GM23248 (cell line): Measurements from ENCODE around the gene FAM98B. TPM values are rescaled to one million over a fixed set of nuclear protein-coding genes. Genes with fewer than 3 reads are reported as not detected.

ENCODE experiments used
- DNase-seq: peaks from one replicate; pipeline ENCODE4 v3.0.0-alpha.2; 2015
- H2AFZ ChIP-seq: fragments of 200-600 bp; sonication (generic); 2 replicates; pipeline ENCODE4 v1.6.1; 2016; ENCODE audit warnings: antibody characterized with exemption
- H3F3A ChIP-seq: fragments of 200-600 bp; sonication (generic); 2 replicates; pipeline ENCODE4 v1.6.1; 2016; ENCODE audit warnings: mild to moderate bottlenecking, antibody characterized with exemption, mixed run types; ENCODE audit not compliant: insufficient read depth
- H3K27ac ChIP-seq: fragments of 200-600 bp; sonication (generic); 2 replicates; pipeline ENCODE4 v1.5.1; 2016; ENCODE audit warnings: mild to moderate bottlenecking
- H3K27me3 ChIP-seq: fragments of 200-600 bp; sonication (generic); replicated peaks from 2 replicates; pipeline ENCODE4 v1.6.1; 2016; ENCODE audit warnings: mild to moderate bottlenecking; ENCODE audit not compliant: insufficient read depth
- H3K36me3 ChIP-seq: fragments of 200-600 bp; sonication (generic); 2 replicates; pipeline ENCODE4 v1.6.1; 2016; ENCODE audit warnings: low read depth, mild to moderate bottlenecking
- H3K4me1 ChIP-seq: fragments of 200-600 bp; sonication (generic); 2 replicates; pipeline ENCODE4 v1.6.1; 2016; ENCODE audit warnings: mild to moderate bottlenecking; ENCODE audit not compliant: insufficient read depth
- H3K4me2 ChIP-seq: fragments of 200-600 bp; sonication (generic); one replicate; pipeline ENCODE4 v1.6.1; 2016; ENCODE audit warnings: mild to moderate bottlenecking; ENCODE audit not compliant: unreplicated experiment
- H3K4me3 ChIP-seq: fragments of 200-600 bp; sonication (generic); 2 replicates; pipeline ENCODE4 v1.5.1; 2016; ENCODE audit warnings: mild to moderate bottlenecking
- H3K79me2 ChIP-seq: fragments of 200-600 bp; sonication (generic); 2 replicates; pipeline ENCODE4 v1.6.1; 2016; ENCODE audit warnings: mild to moderate bottlenecking; ENCODE audit not compliant: insufficient read depth
- H3K9ac ChIP-seq: fragments of 200-600 bp; sonication (generic); 2 replicates; pipeline ENCODE4 v1.6.1; 2016; ENCODE audit warnings: mild to moderate bottlenecking
- H3K9me2 ChIP-seq: fragments of 200-600 bp; sonication (generic); 2 replicates; pipeline ENCODE4 v1.6.1; 2016; ENCODE audit warnings: mixed run types, mild to moderate bottlenecking, moderate library complexity; ENCODE audit not compliant: insufficient read depth
- H3K9me3 ChIP-seq: fragments of 200-600 bp; sonication (generic); one replicate; pipeline ENCODE4 v1.6.1; 2017; ENCODE audit warnings: low read depth
- H4K20me1 ChIP-seq: fragments of 200-600 bp; sonication (generic); 2 replicates; pipeline ENCODE4 v1.6.0; 2016; ENCODE audit not compliant: insufficient read depth
- EZH2 ChIP-seq: fragments of 200-600 bp; sonication (generic); IDR thresholded peaks from 2 replicates; pipeline ENCODE4 v1.6.1; 2018; ENCODE audit warnings: antibody characterized with exemption, mild to moderate bottlenecking; ENCODE audit not compliant: insufficient read depth, poor library complexity, severe bottlenecking
- EZH2phosphoT487 ChIP-seq: fragments of 200-600 bp; sonication (generic); IDR thresholded peaks from 2 replicates; pipeline ENCODE4 v1.6.1; 2018; ENCODE audit warnings: antibody characterized with exemption, moderate library complexity, mild to moderate bottlenecking, low read depth; ENCODE audit not compliant: insufficient read depth
- WGBS, 2 experiments: methylation state at CpG; one replicate each; pipeline ENCODE4 v1.1.6; 2015 to 2017; ENCODE audit warnings: low lambda C conversion rate in 2 of 2, low coverage in 1 of 2; ENCODE audit errors: missing lambda C conversion rate in 2 of 2; 5-methylcytosine and 5-hydroxymethylcytosine counted together
- in situ Hi-C: fragments of 300-500 bp; cut with MboI; formaldehyde crosslinking; loops from 2 replicates; pipeline ENCODE4 v1.15.0; 2020
- polyA plus RNA-seq: library from polyadenylated mRNA; unstranded; fragments of >200 nt; fragmentation: Nextera tagmentation; extraction: Ambion mirVana; gene quantifications from 2 replicates; pipeline ENCODE4 v1.2.1, GENCODE V29; 2016
- total RNA-seq: library from RNA; depleted of rRNA; stranded (reverse); fragments of >200 nt; shearing (Covaris generic); gene quantifications from 2 replicates; pipeline ENCODE4 v1.2.3, GENCODE V29; 2014

Gene FAM98B
- total and polyA plus RNA-seq, 2 experiments from 2014 or later = 1.8 to 4.2 TPM

GRCh38 chr15:38518084-38518483 lies 64.2 kb downstream of the FAM98B start:
- no peaks in the 10 kb centered on the region for H3K9me3 ChIP-seq
- no peaks in the 10 kb centered on the region for H3K27me3 ChIP-seq
- no peak overlapping the region for H3K9ac ChIP-seq
- TF ChIP-seq EZH2phosphoT487 = no peak
- TF ChIP-seq EZH2 = no peak
- no peaks in the 10 kb centered on the region for H3K9me2 ChIP-seq
- no peak overlapping the region for H3K4me3 ChIP-seq
- WGBS, 2 experiments = 93 to 96% methylated on average over 4 of the region's 4 CpGs
- DNase-seq = no peak
- peaks cover 10% of the 10 kb centered on the region; the same call in 1 of the 2 replicates for H3K4me1 ChIP-seq
- no peak overlapping the region for H3K27ac ChIP-seq
- H3K79me2 ChIP-seq = no peaks in the 10 kb centered on the region
- no peaks in the 10 kb centered on the region for H3K36me3 ChIP-seq
- H3F3A ChIP-seq = no peaks in the 10 kb centered on the region
- no peak overlapping the region for H2AFZ ChIP-seq
- no peaks in the 10 kb centered on the region for H4K20me1 ChIP-seq
- H3K4me2 ChIP-seq = no peak overlapping the region
- in situ Hi-C loops = no loop called here

GRCh38 chr15:38520035-38520434 lies 66.1 kb downstream of the FAM98B start:
- no peak overlapping the region for H3K4me3 ChIP-seq
- DNase-seq = no peak
- no peak overlapping the region for H2AFZ ChIP-seq
- in situ Hi-C loops = no loop called here
- no peaks in the 10 kb centered on the region for H3K9me3 ChIP-seq
- H3F3A ChIP-seq = peaks cover 5% of the 10 kb centered on the region; the same call in 1 of the 2 replicates
- no peaks in the 10 kb centered on the region for H3K9me2 ChIP-seq
- H3K27me3 ChIP-seq = no peaks in the 10 kb centered on the region
- no peak for TF ChIP-seq EZH2
- TF ChIP-seq EZH2phosphoT487 = no peak
- peak overlapping the region; percentile 11 for H3K4me2 ChIP-seq
- H4K20me1 ChIP-seq = no peaks in the 10 kb centered on the region
- no peaks in the 10 kb centered on the region for H3K79me2 ChIP-seq
- no peak overlapping the region for H3K9ac ChIP-seq
- H3K4me1 ChIP-seq = peaks cover 20% of the 10 kb centered on the region; the same call in 1 of the 2 replicates
- H3K36me3 ChIP-seq = no peaks in the 10 kb centered on the region
- H3K27ac ChIP-seq = no peak overlapping the region
- WGBS, 2 experiments = 76 to 85% methylated on average over 3 of the region's 3 CpGs

- H2AFZ ChIP-seq = no peak overlapping the region
- no peaks in the 10 kb centered on the region for H3K79me2 ChIP-seq
- no peak overlapping the region for H3K4me3 ChIP-seq
- H3K27me3 ChIP-seq = no peaks in the 10 kb centered on the region
- H4K20me1 ChIP-seq = no peaks in the 10 kb centered on the region
- H3K4me2 ChIP-seq = no peak overlapping the region
- no peak overlapping the region for H3K9ac ChIP-seq
- DNase-seq = no peak
- H3K9me3 ChIP-seq = no peaks in the 10 kb centered on the region
- no peak for TF ChIP-seq EZH2
- TF ChIP-seq EZH2phosphoT487 = no peak
- H3K27ac ChIP-seq = no peak overlapping the region
- peaks cover 20% of the 10 kb centered on the region; the same call in 1 of the 2 replicates for H3K4me1 ChIP-seq
- in situ Hi-C loops = no loop called here
- WGBS, 2 experiments = 57 to 59% methylated on average over 5 of the region's 5 CpGs
- no peaks in the 10 kb centered on the region for H3K36me3 ChIP-seq
- no peaks in the 10 kb centered on the region for H3K9me2 ChIP-seq
- H3F3A ChIP-seq = peaks cover 5% of the 10 kb centered on the region; the same call in 1 of the 2 replicates
Observed at GRCh38 chr15:38521316-38521715, 67.4 kb downstream of the FAM98B start.

GRCh38 chr15:38522922-38523321 lies 69.0 kb downstream of the FAM98B start:
- in situ Hi-C loops = no loop called here
- H3K4me2 ChIP-seq = no peak overlapping the region
- no peak overlapping the region for H3K27ac ChIP-seq
- no peaks in the 10 kb centered on the region for H3K79me2 ChIP-seq
- H3K27me3 ChIP-seq = no peaks in the 10 kb centered on the region
- TF ChIP-seq EZH2phosphoT487 (no peak), EZH2 (no peak)
- peaks cover 21% of the 10 kb centered on the region for H3K4me1 ChIP-seq
- no peaks in the 10 kb centered on the region for H3K36me3 ChIP-seq
- H3K9ac ChIP-seq = no peak overlapping the region
- H3F3A ChIP-seq = peaks cover 5% of the 10 kb centered on the region; the same call in 1 of the 2 replicates
- H2AFZ ChIP-seq = no peak overlapping the region
- no peak for DNase-seq
- H3K9me2 ChIP-seq = no peaks in the 10 kb centered on the region
- WGBS, 2 experiments = 83 to 87% methylated on average over 4 of the region's 4 CpGs
- no peak overlapping the region for H3K4me3 ChIP-seq
- H4K20me1 ChIP-seq = no peaks in the 10 kb centered on the region
- H3K9me3 ChIP-seq = no peaks in the 10 kb centered on the region
